SK-N-SH treated with all-trans-retinoic acid at 6 μM for 48 hours (cell line): ENCODE measurements around the gene SPEF1.

Experiments
- ATAC-seq: fragments of 200-7000 bp; cut with Tn5 transposase; 3 replicates; pipeline ENCODE4 v1.9.1; 2020; ENCODE audit warnings: mild to moderate bottlenecking, moderate library complexity
- ARNTL ChIP-seq: fragments of 450-650 bp; formaldehyde crosslinking; IDR thresholded peaks from 2 replicates; pipeline ENCODE4 v1.5.0; 2020; ENCODE audit warnings: low read depth, mild to moderate bottlenecking, moderate library complexity, borderline replicate concordance
- BACH2 ChIP-seq: fragments of 250-450 bp; sonication (Bioruptor Pico); IDR thresholded peaks from 2 replicates; pipeline ENCODE4 v1.9.0; 2021; ENCODE audit warnings: mild to moderate bottlenecking, borderline replicate concordance
- CSDC2 ChIP-seq: fragments of 250-450 bp; sonication (Bioruptor Pico); IDR thresholded peaks from 2 replicates; pipeline ENCODE4 v1.5.0; 2020; ENCODE audit warnings: mild to moderate bottlenecking, moderate library complexity
- ESRRG ChIP-seq: fragments of 250-450 bp; sonication (Bioruptor Pico); IDR thresholded peaks from 2 replicates; pipeline ENCODE4 v1.6.1; 2021; ENCODE audit warnings: mild to moderate bottlenecking
- GLIS3 ChIP-seq: fragments of 250-450 bp; sonication (Bioruptor Pico); IDR thresholded peaks from 2 replicates; pipeline ENCODE4 v1.5.0; 2020; ENCODE audit warnings: mild to moderate bottlenecking, moderate library complexity
- ISL1 ChIP-seq: fragments of 250-450 bp; sonication (Bioruptor Pico); IDR thresholded peaks from 2 replicates; pipeline ENCODE4 v2.1.2; 2022; ENCODE audit warnings: mild to moderate bottlenecking, moderate library complexity
- OSR1 ChIP-seq: fragments of 250-450 bp; sonication (Bioruptor Pico); IDR thresholded peaks from 2 replicates; pipeline ENCODE4 v1.8.0; 2022; ENCODE audit warnings: moderate library complexity, mild to moderate bottlenecking, inconsistent platforms
- PPARA ChIP-seq: fragments of 250-450 bp; sonication (Bioruptor Pico); IDR thresholded peaks from 2 replicates; pipeline ENCODE4 v1.5.0; 2020; ENCODE audit warnings: mild to moderate bottlenecking, borderline replicate concordance
- RARB ChIP-seq: fragments of 250-450 bp; sonication (Bioruptor Pico); IDR thresholded peaks from 2 replicates; pipeline ENCODE4 v1.8.0; 2021; ENCODE audit warnings: mild to moderate bottlenecking, moderate library complexity
- SNAI2 ChIP-seq: fragments of 250-450 bp; sonication (Bioruptor Pico); IDR thresholded peaks from 2 replicates; pipeline ENCODE4 v1.5.0; 2020; ENCODE audit warnings: mild to moderate bottlenecking, moderate library complexity
- TCF4 ChIP-seq: fragments of 250-450 bp; sonication (Bioruptor Pico); IDR thresholded peaks from 2 replicates; pipeline ENCODE4 v1.8.0; 2021; ENCODE audit warnings: mild to moderate bottlenecking, moderate library complexity, borderline replicate concordance
- TOX ChIP-seq: fragments of 250-450 bp; sonication (Bioruptor Pico); IDR thresholded peaks from 2 replicates; pipeline ENCODE4 v1.8.0; 2021; ENCODE audit warnings: mild to moderate bottlenecking, moderate library complexity, borderline replicate concordance
- ZC3H10 ChIP-seq: fragments of 250-450 bp; sonication (Bioruptor Pico); IDR thresholded peaks from 2 replicates; pipeline ENCODE4 v1.5.1; 2021; ENCODE audit warnings: mild to moderate bottlenecking, moderate library complexity
- ZFP3 ChIP-seq: fragments of 250-450 bp; sonication (Bioruptor Pico); IDR thresholded peaks from 2 replicates; pipeline ENCODE4 v1.5.0; 2020; ENCODE audit warnings: mild to moderate bottlenecking, moderate library complexity
- ZFP30 ChIP-seq: fragments of 450-650 bp; formaldehyde crosslinking; IDR thresholded peaks from 2 replicates; pipeline ENCODE4 v1.5.0; 2022; ENCODE audit warnings: mild to moderate bottlenecking, moderate library complexity
- ZNF565 ChIP-seq: fragments of 450-650 bp; formaldehyde crosslinking; conservative IDR thresholded peaks from 2 replicates; pipeline ENCODE4 v1.5.0; 2020; ENCODE audit warnings: low read depth, mild to moderate bottlenecking, moderate library complexity
- ZNF70 ChIP-seq: fragments of 450-650 bp; formaldehyde crosslinking; IDR thresholded peaks from 2 replicates; pipeline ENCODE4 v1.5.0; 2020; ENCODE audit warnings: mild to moderate bottlenecking, moderate library complexity
- TF ChIP-seq, protein P1 (sequence below): fragments of 250-450 bp; sonication (Bioruptor Pico); IDR thresholded peaks from 2 replicates; pipeline ENCODE4 v1.5.1; 2020; ENCODE audit warnings: low read depth, mild to moderate bottlenecking, moderate library complexity
- TF ChIP-seq, protein P2 (sequence below): fragments of 250-450 bp; sonication (Bioruptor Pico); IDR thresholded peaks from 2 replicates; pipeline ENCODE4 v1.5.1; 2021; ENCODE audit warnings: mild to moderate bottlenecking, moderate library complexity
- TF ChIP-seq, protein P3 (sequence below): fragments of 250-450 bp; sonication (Bioruptor Pico); IDR thresholded peaks from 2 replicates; pipeline ENCODE4 v1.5.0; 2020; ENCODE audit warnings: mild to moderate bottlenecking, moderate library complexity
- TF ChIP-seq, protein P4 (sequence below): fragments of 250-450 bp; sonication (Bioruptor Pico); IDR thresholded peaks from 2 replicates; pipeline ENCODE4 v1.8.0; 2021; ENCODE audit warnings: low read depth, mild to moderate bottlenecking, moderate library complexity, borderline replicate concordance
- TF ChIP-seq, protein P5 (sequence below): fragments of 250-450 bp; sonication (Bioruptor Pico); IDR thresholded peaks from 2 replicates; pipeline ENCODE4 v1.8.0; 2020; ENCODE audit warnings: mild to moderate bottlenecking, moderate library complexity, borderline replicate concordance

Gene SPEF1

DNA sequence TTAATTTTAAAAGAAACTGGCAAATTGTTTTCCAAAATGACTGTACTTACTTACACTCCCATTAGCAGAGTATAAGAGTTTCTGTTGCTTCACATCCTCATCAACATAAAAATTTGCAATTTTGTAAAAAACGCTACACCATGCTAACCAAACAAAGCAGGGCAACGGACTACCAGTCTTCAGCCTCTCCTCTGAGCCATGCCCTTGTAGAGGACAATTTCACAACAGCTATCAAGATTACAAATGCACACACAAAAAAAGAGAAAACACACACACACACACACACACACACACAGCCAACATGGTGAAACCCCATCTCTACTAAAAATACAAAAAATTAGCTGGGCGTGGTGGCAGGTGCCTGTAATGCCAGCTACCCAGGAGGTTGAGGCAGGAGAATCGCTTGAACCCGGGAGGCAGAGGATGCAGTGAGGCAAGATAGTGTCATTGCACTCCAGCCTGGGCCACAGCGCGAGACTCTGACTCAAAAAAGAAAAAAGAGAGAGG is 9.6 kb downstream of the SPEF1 start:
- TF ChIP-seq ZNF565 (CRISPR knock-in tag) (no peak), TCF4 (no peak), ESRRG (CRISPR knock-in tag) (no peak), BACH2 (no peak), TOX (no peak), ZFP3 (CRISPR knock-in tag) (no peak), ZNF70 (CRISPR knock-in tag) (no peak), ZFP30 (CRISPR knock-in tag) (no peak), ISL1 (no peak), ZC3H10 (CRISPR knock-in tag) (no peak)
- TF ChIP-seq, protein P1, sequence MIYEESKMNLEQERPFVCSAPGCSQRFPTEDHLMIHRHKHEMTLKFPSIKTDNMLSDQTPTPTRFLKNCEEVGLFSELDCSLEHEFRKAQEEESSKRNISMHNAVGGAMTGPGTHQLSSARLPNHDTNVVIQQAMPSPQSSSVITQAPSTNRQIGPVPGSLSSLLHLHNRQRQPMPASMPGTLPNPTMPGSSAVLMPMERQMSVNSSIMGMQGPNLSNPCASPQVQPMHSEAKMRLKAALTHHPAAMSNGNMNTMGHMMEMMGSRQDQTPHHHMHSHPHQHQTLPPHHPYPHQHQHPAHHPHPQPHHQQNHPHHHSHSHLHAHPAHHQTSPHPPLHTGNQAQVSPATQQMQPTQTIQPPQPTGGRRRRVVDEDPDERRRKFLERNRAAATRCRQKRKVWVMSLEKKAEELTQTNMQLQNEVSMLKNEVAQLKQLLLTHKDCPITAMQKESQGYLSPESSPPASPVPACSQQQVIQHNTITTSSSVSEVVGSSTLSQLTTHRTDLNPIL (CRISPR knock-in tag): no peak
- TF ChIP-seq, protein P2, sequence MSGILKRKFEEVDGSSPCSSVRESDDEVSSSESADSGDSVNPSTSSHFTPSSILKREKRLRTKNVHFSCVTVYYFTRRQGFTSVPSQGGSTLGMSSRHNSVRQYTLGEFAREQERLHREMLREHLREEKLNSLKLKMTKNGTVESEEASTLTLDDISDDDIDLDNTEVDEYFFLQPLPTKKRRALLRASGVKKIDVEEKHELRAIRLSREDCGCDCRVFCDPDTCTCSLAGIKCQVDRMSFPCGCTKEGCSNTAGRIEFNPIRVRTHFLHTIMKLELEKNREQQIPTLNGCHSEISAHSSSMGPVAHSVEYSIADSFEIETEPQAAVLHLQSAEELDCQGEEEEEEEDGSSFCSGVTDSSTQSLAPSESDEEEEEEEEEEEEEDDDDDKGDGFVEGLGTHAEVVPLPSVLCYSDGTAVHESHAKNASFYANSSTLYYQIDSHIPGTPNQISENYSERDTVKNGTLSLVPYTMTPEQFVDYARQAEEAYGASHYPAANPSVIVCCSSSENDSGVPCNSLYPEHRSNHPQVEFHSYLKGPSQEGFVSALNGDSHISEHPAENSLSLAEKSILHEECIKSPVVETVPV (CRISPR knock-in tag): no peak
- TF ChIP-seq, protein P3, sequence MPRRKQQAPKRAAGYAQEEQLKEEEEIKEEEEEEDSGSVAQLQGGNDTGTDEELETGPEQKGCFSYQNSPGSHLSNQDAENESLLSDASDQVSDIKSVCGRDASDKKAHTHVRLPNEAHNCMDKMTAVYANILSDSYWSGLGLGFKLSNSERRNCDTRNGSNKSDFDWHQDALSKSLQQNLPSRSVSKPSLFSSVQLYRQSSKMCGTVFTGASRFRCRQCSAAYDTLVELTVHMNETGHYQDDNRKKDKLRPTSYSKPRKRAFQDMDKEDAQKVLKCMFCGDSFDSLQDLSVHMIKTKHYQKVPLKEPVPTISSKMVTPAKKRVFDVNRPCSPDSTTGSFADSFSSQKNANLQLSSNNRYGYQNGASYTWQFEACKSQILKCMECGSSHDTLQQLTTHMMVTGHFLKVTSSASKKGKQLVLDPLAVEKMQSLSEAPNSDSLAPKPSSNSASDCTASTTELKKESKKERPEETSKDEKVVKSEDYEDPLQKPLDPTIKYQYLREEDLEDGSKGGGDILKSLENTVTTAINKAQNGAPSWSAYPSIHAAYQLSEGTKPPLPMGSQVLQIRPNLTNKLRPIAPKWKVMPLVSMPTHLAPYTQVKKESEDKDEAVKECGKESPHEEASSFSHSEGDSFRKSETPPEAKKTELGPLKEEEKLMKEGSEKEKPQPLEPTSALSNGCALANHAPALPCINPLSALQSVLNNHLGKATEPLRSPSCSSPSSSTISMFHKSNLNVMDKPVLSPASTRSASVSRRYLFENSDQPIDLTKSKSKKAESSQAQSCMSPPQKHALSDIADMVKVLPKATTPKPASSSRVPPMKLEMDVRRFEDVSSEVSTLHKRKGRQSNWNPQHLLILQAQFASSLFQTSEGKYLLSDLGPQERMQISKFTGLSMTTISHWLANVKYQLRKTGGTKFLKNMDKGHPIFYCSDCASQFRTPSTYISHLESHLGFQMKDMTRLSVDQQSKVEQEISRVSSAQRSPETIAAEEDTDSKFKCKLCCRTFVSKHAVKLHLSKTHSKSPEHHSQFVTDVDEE (CRISPR knock-in tag): no peak
- TF ChIP-seq, protein P4, sequence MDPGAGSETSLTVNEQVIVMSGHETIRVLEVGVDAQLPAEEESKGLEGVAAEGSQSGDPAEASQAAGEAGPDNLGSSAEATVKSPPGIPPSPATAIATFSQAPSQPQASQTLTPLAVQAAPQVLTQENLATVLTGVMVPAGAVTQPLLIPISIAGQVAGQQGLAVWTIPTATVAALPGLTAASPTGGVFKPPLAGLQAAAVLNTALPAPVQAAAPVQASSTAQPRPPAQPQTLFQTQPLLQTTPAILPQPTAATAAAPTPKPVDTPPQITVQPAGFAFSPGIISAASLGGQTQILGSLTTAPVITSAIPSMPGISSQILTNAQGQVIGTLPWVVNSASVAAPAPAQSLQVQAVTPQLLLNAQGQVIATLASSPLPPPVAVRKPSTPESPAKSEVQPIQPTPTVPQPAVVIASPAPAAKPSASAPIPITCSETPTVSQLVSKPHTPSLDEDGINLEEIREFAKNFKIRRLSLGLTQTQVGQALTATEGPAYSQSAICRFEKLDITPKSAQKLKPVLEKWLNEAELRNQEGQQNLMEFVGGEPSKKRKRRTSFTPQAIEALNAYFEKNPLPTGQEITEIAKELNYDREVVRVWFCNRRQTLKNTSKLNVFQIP (CRISPR knock-in tag): no peak
- ATAC-seq: no peak

DNA sequence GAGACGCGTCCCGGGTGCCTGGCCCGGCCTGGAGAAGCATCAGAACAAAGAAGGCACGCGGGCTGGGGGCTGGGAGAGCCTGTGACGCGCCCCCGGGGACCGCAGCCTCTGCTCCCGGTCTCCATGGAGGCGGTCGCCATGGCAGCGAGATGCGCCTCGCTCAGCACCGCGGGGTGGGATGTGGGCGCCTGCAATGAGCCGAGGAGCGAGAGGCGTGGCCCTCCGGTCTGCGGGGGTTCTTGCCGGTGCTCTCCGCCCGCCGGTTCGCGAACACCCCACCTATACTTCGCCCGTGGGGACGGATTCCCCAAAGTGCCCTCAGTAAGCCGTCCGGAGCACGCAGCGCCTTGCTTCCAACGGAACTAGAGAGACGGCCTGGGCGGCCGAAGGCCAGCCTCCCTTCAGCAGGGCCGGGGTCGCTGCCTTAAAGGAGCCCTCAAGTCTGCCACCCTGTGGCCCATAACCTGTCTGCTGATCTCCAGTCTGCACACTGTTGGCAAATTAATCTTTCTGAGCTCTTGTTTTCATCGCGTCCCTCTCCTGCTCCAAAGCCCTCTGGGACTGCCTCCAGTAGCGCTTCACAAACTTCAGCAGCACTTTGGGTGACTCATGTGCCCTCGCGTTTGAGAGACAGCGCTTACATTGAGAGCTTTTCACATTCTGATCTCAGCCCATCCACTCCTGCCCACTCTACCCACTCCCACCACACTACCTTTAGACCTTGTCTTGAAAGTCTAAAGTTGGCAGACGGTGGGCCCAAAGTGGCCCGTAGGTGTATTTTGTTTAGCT is 12.7 kb downstream of the SPEF1 start:
- peak; percentile 71 for ATAC-seq
- TF ChIP-seq CSDC2 (CRISPR knock-in tag): no peak
- TF ChIP-seq SNAI2 (CRISPR knock-in tag): no peak
- no peak for TF ChIP-seq TOX
- TF ChIP-seq ARNTL: no peak
- no peak for TF ChIP-seq BACH2
- TF ChIP-seq TCF4: no peak
- no peak for TF ChIP-seq ISL1
- TF ChIP-seq, protein P2 (CRISPR knock-in tag): no peak
- no peak for TF ChIP-seq ZFP30 (CRISPR knock-in tag)
- TF ChIP-seq, protein P3 (CRISPR knock-in tag): no peak
- TF ChIP-seq GLIS3 (CRISPR knock-in tag): no peak
- TF ChIP-seq RARB (CRISPR knock-in tag): no peak
- TF ChIP-seq ZFP3 (CRISPR knock-in tag): no peak
- TF ChIP-seq ESRRG (CRISPR knock-in tag): no peak
- no peak for TF ChIP-seq OSR1 (CRISPR knock-in tag)
- TF ChIP-seq, protein P5, sequence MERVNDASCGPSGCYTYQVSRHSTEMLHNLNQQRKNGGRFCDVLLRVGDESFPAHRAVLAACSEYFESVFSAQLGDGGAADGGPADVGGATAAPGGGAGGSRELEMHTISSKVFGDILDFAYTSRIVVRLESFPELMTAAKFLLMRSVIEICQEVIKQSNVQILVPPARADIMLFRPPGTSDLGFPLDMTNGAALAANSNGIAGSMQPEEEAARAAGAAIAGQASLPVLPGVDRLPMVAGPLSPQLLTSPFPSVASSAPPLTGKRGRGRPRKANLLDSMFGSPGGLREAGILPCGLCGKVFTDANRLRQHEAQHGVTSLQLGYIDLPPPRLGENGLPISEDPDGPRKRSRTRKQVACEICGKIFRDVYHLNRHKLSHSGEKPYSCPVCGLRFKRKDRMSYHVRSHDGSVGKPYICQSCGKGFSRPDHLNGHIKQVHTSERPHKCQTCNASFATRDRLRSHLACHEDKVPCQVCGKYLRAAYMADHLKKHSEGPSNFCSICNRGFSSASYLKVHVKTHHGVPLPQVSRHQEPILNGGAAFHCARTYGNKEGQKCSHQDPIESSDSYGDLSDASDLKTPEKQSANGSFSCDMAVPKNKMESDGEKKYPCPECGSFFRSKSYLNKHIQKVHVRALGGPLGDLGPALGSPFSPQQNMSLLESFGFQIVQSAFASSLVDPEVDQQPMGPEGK (CRISPR knock-in tag): no peak
- TF ChIP-seq PPARA (CRISPR knock-in tag): no peak
